Epithelial cell of proximal tubule (primary cell): ENCODE measurements around the gene BZW1. TPM values are rescaled to one million over a fixed set of nuclear protein-coding genes. Genes with fewer than 3 reads are reported as not detected.

Experiments
- DNase-seq: peaks from one replicate; pipeline ENCODE4 v3.0.0-alpha.2; 2011; ENCODE audit warnings: low read depth
- H3K4me3 ChIP-seq: 2 replicates; pipeline ENCODE4 v1.5.1; 2011; ENCODE audit warnings: low read depth, mild to moderate bottlenecking, low read length
- CTCF ChIP-seq: conservative IDR thresholded peaks from 2 replicates; pipeline ENCODE4 v1.5.1; 2012; ENCODE audit warnings: low read depth, mild to moderate bottlenecking, low read length
- total RNA-seq: library from RNA; depleted of rRNA; stranded (reverse); fragments of >200 nt; gene quantifications from 2 replicates; pipeline ENCODE4 v1.2.3, GENCODE V29; 2015

The BZW1 gene
- total RNA-seq, 1 donor from 2014 or later: 594 TPM

DNA sequence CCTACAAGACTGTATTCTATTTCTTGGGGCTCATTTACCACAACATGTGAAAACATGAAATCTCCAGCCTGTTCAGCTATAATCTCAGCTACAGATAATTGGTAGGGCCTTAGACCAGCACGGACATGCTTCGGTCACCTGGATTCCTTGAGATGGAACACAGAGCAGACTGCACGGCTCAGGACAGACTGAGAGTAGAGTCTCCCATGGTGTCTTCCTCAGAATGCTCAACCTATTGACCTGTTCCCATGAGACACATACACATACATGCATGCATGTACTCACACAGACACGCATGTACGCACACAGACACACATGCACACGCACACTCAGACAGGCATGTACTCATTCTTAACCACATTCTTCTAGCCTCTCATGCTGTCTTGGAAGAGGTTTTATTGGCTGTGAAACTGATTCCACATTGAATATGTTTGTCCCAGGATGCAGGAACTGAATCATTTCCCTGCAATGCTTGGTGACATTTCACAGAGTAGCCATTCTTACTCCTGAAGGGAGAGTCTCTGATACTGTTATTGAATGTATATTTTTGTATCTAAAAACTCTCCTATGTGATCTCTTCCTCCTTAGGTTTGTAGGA, 23.5 kb upstream of the BZW1 start:
- H3K4me3 ChIP-seq: no peak overlapping the region
- no peak for TF ChIP-seq CTCF
- DNase-seq: no peak

DNA sequence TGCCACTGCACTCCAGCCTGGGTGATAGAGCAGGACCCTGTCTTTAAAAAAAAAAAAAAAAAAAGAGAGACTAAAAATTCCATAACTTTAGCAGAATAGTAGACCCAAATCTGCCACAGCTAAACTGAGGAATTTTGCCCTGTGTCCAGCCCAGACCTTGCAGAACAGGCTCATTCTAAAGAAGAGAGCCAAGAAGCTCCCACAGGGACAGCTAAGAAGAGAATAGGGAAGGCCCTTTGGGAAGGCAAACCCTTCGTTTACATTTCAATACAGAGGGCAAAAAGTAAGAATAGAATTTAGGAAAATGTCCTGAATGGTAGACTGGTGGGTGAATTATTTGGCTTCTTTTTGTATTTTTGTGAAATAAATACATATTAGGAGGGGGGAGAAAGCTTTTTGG, 21.5 kb upstream of the BZW1 start:
- TF ChIP-seq CTCF: no peak
- no peak for DNase-seq
- H3K4me3 ChIP-seq: no peak overlapping the region

DNA sequence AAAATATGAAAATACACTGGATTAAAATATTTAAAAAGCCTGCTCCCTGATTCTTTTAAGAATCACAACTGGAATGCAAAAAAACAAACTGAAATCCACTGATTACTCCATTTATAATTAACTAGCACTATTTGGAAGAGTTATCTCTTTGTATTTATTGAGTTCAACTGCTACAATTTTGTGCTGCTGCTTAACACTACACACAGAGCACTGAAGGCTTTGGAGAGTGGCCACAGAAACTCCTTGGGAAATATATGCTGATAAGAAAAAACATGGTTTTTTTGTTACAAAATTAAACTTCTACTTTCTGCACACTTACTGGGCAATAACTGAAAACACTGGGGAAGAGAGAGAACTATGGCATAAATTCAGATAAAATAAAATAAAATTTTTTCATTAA, 19.8 kb upstream of the BZW1 start:
- H3K4me3 ChIP-seq: no peak overlapping the region
- TF ChIP-seq CTCF: no peak
- DNase-seq: no peak

DNA sequence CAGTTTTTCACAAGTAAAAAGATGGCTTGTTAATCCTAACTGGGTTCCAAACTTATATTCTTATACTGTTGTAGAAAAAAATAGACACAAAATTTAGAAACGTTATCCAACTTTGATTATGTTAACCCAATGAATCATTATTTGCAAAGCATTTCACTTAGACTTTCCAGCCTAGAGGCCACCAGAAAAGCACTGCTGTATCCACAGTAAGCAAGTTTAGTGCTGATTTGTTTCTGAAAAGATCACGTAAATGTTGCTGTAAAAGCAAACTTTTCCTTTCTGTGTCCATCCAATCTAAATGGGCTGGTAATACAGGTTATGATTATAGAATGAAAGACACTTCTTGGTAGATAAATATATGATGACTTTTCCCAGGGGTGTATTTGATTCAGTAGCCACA, 17.6 kb upstream of the BZW1 start:
- TF ChIP-seq CTCF: no peak
- no peak overlapping the region for H3K4me3 ChIP-seq
- DNase-seq: no peak

DNA sequence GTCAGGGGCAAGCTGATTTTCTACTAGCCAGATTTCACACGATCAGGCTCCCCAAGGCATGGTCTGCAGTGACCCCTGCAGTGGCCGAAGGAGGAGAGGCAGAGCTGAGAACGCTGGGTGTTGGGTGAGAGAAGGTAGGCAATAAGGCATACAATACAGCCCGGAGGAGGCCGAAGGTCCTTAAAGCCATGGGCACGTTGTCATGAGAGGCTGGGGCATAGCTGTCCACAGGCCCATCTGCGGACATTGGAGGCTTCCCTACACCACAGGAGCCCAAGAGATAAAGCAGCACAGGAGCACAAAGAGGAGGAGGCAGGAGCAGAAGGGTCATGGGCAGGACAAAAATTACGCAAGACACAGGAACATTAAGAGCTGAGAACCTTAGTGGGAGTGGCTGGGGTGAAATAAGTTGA, 16.7 kb upstream of the BZW1 start:
- no peak overlapping the region for H3K4me3 ChIP-seq
- peak; percentile 32 for TF ChIP-seq CTCF
- no peak for DNase-seq

- DNase-seq: no peak
- no peak overlapping the region for H3K4me3 ChIP-seq
- no peak for TF ChIP-seq CTCF
These were observed 15.1 kb upstream of the BZW1 start for GRCh38 chr2:200796561-200796960.

DNA sequence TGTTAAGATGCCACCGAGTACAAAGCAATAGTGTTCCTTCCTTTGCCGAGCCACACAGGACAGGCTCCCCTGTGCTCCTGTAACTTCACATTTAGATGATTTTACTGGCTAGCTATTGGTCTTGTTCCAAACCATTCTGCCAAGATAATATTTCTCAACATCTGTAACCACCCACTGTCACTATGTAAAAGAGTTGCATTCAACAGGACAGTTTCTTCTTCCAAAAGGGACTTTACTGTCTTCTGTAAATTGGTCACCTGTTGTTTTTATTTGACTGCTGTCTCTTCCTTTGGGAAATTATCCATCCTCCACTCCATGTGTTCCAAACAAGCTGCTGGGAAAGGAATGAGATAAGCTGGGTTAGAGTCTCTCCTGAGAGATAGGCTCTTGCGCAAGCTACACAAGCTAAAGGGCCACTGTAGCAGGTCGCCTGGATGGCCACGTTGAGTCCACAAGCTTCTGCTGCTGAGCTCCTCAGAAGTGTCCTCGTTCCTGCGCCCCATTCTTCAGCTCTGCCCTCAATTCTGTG, 14.4 kb upstream of the BZW1 start:
- no peak for TF ChIP-seq CTCF
- no peak overlapping the region for H3K4me3 ChIP-seq
- no peak for DNase-seq
